GM19438 (cell line): ENCODE results near the gene FOLR1.

Experiments
- ATAC-seq: cut with Tn5 transposase; IDR thresholded peaks from one replicate; pipeline ENCODE4 v1.9.1; 2021; ENCODE audit warnings: low read depth; ENCODE audit not compliant: unreplicated experiment

Gene FOLR1

DNA sequence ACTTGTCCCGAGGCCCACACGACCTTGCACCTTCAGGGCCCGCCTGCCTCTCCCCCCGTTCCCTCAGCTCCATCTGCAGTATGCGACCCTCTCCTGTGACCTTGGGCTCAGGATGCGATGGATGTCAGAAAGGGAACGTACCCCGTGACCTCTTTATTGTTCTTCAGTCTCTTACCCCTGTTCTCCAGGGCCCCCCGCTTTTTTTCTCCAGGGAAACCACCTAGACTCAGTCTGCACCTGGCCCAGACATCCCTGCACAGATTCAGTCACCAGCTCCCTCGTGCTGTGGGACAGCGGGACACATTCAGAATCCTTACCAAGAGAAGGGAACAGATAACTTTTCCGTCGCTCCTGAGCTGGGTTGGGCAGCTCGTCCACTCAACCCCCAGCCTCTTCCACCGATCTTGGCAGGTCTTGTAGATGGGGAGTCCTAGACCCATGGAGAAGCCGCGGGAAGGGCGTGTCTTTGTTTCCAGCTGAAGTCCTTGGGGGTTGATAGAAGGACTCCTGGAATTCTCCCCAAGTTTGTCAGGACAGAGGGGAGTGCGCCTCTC is 53.4 kb downstream of the FOLR1 start:
- no peak for ATAC-seq
